ENCODE data around the gene PRDM16. TPM values are rescaled to one million over a fixed set of nuclear protein-coding genes. Genes with fewer than 3 reads are reported as not detected.

PRDM16 gene
- total RNA-seq, 2 experiments from 2014 or later, result not detected

DNA sequence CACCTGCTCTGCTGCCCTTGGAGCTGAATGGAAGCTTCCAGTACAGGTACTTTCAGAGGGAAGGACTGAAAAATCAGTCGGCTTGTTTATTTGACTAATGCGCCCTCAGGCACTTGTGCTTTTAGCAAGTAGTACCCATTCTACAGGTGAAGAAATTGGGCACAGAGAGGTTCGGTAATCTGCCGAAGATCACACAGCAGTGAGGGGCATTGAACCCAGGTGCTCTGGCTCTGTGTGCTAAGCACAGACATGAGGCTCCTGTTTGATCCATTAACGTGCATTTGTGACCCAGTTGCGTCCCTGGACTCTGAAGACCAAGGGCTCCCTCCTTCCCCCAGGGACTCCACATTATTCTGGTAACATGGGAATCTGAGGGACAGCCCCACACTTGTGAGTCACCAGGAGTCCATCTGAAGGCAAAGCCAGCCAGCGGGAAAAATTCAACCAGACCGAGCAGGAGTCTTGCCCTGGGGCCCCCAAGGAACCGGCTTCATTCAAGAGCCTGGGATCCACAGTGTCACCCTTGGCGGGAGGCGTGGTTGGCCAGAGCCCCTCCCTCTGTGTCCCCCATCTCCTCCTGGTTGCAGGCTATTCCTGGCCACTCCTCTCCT lies 193.1 kb downstream of the PRDM16 start:
- POLR2A ChIA-PET, result no interaction called here
- Histone ChIP-seq H3K4me1 (ENCODE audit: insufficient read depth, low read length, poor library complexity, severe bottlenecking) (no peaks in the 10 kb centered on the region), H3K4me2 (ENCODE audit: low read length) (no peak overlapping the region), H3K4me3 (ENCODE audit: low read depth, low read length, poor library complexity, severe bottlenecking) (no peak overlapping the region), H2AFZ (ENCODE audit: low read length) (no peak overlapping the region), H3K27ac (ENCODE audit: low read depth, low read length, poor library complexity, severe bottlenecking) (no peak overlapping the region), H3K79me2 (ENCODE audit: insufficient read depth, low read depth, low read length) (no peaks in the 10 kb centered on the region), H3K9me3 (ENCODE audit: low read length) (no peaks in the 10 kb centered on the region), H3K36me3 (ENCODE audit: insufficient read depth, low read length) (no peaks in the 10 kb centered on the region), H3K9me2 (ENCODE audit: insufficient read depth, low read length) (no peaks in the 10 kb centered on the region), H4K20me1 (ENCODE audit: insufficient read depth, low read length) (no peaks in the 10 kb centered on the region)
- no TSS peak for BruUV-seq (replicated peaks)
- CTCF ChIA-PET (ENCODE audit: unreplicated experiment), result no interaction called here
- no peak for DNase-seq (ENCODE audit: low spot score)
- intact Hi-C loops (cut with micrococcal nuclease; ENCODE audit: unreplicated experiment), result no loop called here
- TF ChIP-seq EZH2phosphoT487 (IDR thresholded peaks at IDR 0.05; ENCODE audit: borderline replicate concordance, low read depth, low read length), result no peak
- TF ChIP-seq, protein P1, sequence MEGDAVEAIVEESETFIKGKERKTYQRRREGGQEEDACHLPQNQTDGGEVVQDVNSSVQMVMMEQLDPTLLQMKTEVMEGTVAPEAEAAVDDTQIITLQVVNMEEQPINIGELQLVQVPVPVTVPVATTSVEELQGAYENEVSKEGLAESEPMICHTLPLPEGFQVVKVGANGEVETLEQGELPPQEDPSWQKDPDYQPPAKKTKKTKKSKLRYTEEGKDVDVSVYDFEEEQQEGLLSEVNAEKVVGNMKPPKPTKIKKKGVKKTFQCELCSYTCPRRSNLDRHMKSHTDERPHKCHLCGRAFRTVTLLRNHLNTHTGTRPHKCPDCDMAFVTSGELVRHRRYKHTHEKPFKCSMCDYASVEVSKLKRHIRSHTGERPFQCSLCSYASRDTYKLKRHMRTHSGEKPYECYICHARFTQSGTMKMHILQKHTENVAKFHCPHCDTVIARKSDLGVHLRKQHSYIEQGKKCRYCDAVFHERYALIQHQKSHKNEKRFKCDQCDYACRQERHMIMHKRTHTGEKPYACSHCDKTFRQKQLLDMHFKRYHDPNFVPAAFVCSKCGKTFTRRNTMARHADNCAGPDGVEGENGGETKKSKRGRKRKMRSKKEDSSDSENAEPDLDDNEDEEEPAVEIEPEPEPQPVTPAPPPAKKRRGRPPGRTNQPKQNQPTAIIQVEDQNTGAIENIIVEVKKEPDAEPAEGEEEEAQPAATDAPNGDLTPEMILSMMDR (conservative IDR thresholded peaks at IDR 0.05; ENCODE audit: low read length), result no peak

DNA sequence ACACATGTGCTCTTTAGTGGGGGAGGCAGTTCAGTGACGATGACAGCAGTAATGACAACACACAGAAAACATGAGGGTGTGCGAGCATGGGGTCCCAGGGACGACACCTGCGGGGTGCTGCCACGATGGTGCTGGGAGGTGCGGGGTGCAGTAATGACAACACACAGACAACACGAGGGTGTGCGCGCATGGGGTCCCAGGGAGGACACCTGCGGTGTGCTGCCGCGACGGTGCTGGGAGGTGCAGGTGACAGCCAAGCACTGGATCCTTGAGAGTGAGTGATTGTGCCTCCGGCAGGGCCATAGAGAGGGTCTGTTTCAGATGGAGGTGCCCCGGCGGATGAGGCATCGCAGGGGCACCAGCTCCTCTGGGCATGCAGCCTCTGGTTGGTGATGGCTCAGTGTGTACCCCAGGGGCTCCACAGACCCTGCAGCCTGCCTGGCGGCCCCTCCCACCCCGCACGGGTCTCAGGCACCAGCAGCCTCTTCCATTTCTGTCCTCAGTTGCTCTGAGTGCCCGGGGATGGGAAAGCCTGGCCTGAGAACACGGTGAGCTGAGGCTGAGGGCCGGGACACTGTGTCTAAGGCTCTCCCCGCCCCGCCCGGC lies 193.8 kb downstream of the PRDM16 start:
- H2AFZ ChIP-seq (ENCODE audit: low read length), result no peak overlapping the region
- H3K4me3 ChIP-seq (ENCODE audit: low read depth, low read length, poor library complexity, severe bottlenecking), result no peak overlapping the region
- no peaks in the 10 kb centered on the region for H4K20me1 ChIP-seq (ENCODE audit: insufficient read depth, low read length)
- no peak for TF ChIP-seq EZH2phosphoT487 (IDR thresholded peaks at IDR 0.05; ENCODE audit: borderline replicate concordance, low read depth, low read length)
- TF ChIP-seq, protein P1 (conservative IDR thresholded peaks at IDR 0.05; ENCODE audit: low read length), result no peak
- H3K4me1 ChIP-seq (ENCODE audit: insufficient read depth, low read length, poor library complexity, severe bottlenecking), result no peaks in the 10 kb centered on the region
- CTCF ChIA-PET (ENCODE audit: unreplicated experiment), result no interaction called here
- no peaks in the 10 kb centered on the region for H3K36me3 ChIP-seq (ENCODE audit: insufficient read depth, low read length)
- no TSS peak for BruUV-seq (replicated peaks)
- H3K27ac ChIP-seq (ENCODE audit: low read depth, low read length, poor library complexity, severe bottlenecking), result no peak overlapping the region
- no peaks in the 10 kb centered on the region for H3K9me3 ChIP-seq (ENCODE audit: low read length)
- POLR2A ChIA-PET, result no interaction called here
- no peaks in the 10 kb centered on the region for H3K9me2 ChIP-seq (ENCODE audit: insufficient read depth, low read length)
- intact Hi-C loops (cut with micrococcal nuclease; ENCODE audit: unreplicated experiment), result no loop called here
- H3K79me2 ChIP-seq (ENCODE audit: insufficient read depth, low read depth, low read length), result no peaks in the 10 kb centered on the region
- H3K4me2 ChIP-seq (ENCODE audit: low read length), result no peak overlapping the region
- no peak for DNase-seq (ENCODE audit: low spot score)

DNA sequence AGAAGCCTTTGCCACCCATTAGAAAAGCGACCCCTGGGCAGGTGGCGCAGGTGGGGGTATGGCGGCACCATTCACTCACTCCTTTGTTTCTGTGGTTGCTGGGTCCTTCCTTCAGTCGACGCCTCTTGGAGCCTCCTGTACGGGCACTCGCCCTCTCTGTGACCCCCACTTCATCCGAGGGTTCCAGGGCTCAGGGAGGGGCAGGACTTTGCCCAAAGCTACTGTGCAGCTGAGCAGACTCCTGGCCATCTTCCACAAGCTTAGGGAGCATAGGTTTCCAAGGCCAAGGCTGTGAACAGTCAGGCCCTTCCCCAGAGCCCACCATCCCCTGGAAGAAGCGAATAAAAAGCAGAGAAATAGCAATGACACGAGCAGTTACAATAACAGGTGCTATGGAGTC lies 194.8 kb downstream of the PRDM16 start:
- CTCF ChIA-PET (ENCODE audit: unreplicated experiment), result interaction anchor here (0.6 kb wide), 1 partner anchor 20 kb away, joined by 3 read pairs; no protein-coding TSS in a partner anchor
- no peak for DNase-seq (ENCODE audit: low spot score)

More for the DNA sequence above, 194.8 kb downstream of the PRDM16 start:
- intact Hi-C loops (cut with micrococcal nuclease; ENCODE audit: unreplicated experiment), result no loop called here
- H3K4me3 ChIP-seq (ENCODE audit: low read depth, low read length, poor library complexity, severe bottlenecking), result no peak overlapping the region
- no TSS peak for BruUV-seq (replicated peaks)
- H3K9me3 ChIP-seq (ENCODE audit: low read length), result no peaks in the 10 kb centered on the region
- no peak overlapping the region for H2AFZ ChIP-seq (ENCODE audit: low read length)
- no peak overlapping the region for H3K4me2 ChIP-seq (ENCODE audit: low read length)
- no peaks in the 10 kb centered on the region for H3K9me2 ChIP-seq (ENCODE audit: insufficient read depth, low read length)
- TF ChIP-seq, protein P1 (conservative IDR thresholded peaks at IDR 0.05; ENCODE audit: low read length), result no peak
- no peak for TF ChIP-seq EZH2phosphoT487 (IDR thresholded peaks at IDR 0.05; ENCODE audit: borderline replicate concordance, low read depth, low read length)
- POLR2A ChIA-PET, result no interaction called here
- H3K4me1 ChIP-seq (ENCODE audit: insufficient read depth, low read length, poor library complexity, severe bottlenecking), result no peaks in the 10 kb centered on the region
- H3K79me2 ChIP-seq (ENCODE audit: insufficient read depth, low read depth, low read length), result no peaks in the 10 kb centered on the region
- H3K36me3 ChIP-seq (ENCODE audit: insufficient read depth, low read length), result no peaks in the 10 kb centered on the region
- no peaks in the 10 kb centered on the region for H4K20me1 ChIP-seq (ENCODE audit: insufficient read depth, low read length)
- H3K27ac ChIP-seq (ENCODE audit: low read depth, low read length, poor library complexity, severe bottlenecking), result no peak overlapping the region
